HUES64 (cell line): ENCODE results near the gene CERS3.

Experiments
- H3K27ac ChIP-seq: 2 replicates; pipeline ENCODE4 v1.7.0; 2013; ENCODE audit warnings: low read depth, low read length, inconsistent platforms
- H3K27me3 ChIP-seq: 2 replicates; pipeline ENCODE4 v1.6.1; 2013; ENCODE audit warnings: mild to moderate bottlenecking, low read length; ENCODE audit not compliant: insufficient read depth
- H3K36me3 ChIP-seq: 2 replicates; pipeline ENCODE4 v1.6.1; 2013; ENCODE audit warnings: mild to moderate bottlenecking, low read length; ENCODE audit not compliant: insufficient read depth
- H3K4me1 ChIP-seq: 2 replicates; pipeline ENCODE4 v1.6.1; 2013; ENCODE audit warnings: mild to moderate bottlenecking, low read length, moderate library complexity; ENCODE audit not compliant: insufficient read depth
- H3K4me3 ChIP-seq: 2 replicates; pipeline ENCODE4 v1.5.1; 2013; ENCODE audit warnings: mild to moderate bottlenecking, low read length, moderate library complexity
- H3K9ac ChIP-seq: 2 replicates; pipeline ENCODE4 v1.6.1; 2013; ENCODE audit warnings: mild to moderate bottlenecking, low read depth, low read length
- H3K9me3 ChIP-seq: 2 replicates; pipeline ENCODE4 v1.6.1; 2013; ENCODE audit warnings: low read depth, low read length; ENCODE audit not compliant: insufficient read depth
- WGBS: fragments of 150-250, 120-280 bp; methylation state at CpG from one replicate; pipeline ENCODE4 v1.1.7; 2013; ENCODE audit warnings: missing lambda C conversion rate; 5-methylcytosine and 5-hydroxymethylcytosine counted together

Gene CERS3

GRCh38 chr15:100526027-100526481, 2.7 kb downstream of the CERS3 start:
- no peaks in the 10 kb centered on the region for H3K4me1 ChIP-seq
- H3K9me3 ChIP-seq: 0 out of 2 replicates have a peak, but pooled peaks cover 4% of the 10 kb centered on the region
- no peak overlapping the region for H3K9ac ChIP-seq
- H3K27ac ChIP-seq: no peak overlapping the region
- H3K4me3 ChIP-seq: no peak overlapping the region
- no peaks in the 10 kb centered on the region for H3K36me3 ChIP-seq
- WGBS: 68% methylated on average over 6 of the region's 6 CpGs
- no peaks in the 10 kb centered on the region for H3K27me3 ChIP-seq

DNA sequence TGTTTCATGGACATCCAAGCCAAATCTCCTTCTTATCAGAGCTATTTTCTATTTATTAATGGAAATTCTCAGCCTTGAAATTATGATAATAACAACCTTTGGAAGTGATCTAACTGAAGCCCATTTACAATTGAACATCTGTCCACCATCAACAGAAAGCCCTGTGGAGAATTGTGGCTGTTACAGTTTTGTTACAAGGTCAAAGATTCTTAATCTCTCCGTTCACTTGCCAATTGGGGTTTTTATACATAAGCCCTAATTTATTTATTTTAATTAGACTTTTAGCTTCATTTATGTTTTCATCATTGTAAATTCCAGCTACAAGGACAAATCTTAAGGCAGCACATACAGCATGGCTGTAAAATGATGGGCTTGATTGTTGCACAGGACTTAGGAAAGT, 3.3 kb downstream of the CERS3 start:
- no peaks in the 10 kb centered on the region for H3K36me3 ChIP-seq
- H3K27ac ChIP-seq: no peak overlapping the region
- WGBS: no CpG with 5 or more reads among the region's 1 CpG
- no peaks in the 10 kb centered on the region for H3K27me3 ChIP-seq
- H3K9me3 ChIP-seq: 0 out of 2 replicates have a peak, but pooled peaks cover 4% of the 10 kb centered on the region
- H3K9ac ChIP-seq: no peak overlapping the region
- H3K4me1 ChIP-seq: no peaks in the 10 kb centered on the region
- no peak overlapping the region for H3K4me3 ChIP-seq

DNA sequence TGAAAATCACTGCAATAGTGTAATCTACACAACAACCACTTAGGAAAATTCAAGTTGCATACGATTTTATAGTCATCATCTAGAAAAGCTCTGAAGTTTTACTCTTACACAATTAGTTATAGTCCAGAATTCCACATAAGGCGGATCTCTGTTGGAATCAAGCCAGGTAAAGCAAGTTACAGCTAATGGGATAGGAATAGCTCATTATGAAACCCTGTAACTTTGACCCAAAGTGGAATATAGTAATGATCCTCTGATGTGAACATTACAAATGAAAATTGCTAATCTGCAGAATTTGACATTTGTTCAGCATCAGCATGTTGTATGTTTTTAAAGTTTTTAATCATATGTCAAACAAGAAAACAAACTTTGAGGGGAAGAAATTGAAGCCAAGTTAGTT, 4.4 kb downstream of the CERS3 start:
- Histone ChIP-seq H3K36me3 (no peaks in the 10 kb centered on the region), H3K27me3 (no peaks in the 10 kb centered on the region)
- 92% methylated on average over 2 of the region's 2 CpGs for WGBS

DNA sequence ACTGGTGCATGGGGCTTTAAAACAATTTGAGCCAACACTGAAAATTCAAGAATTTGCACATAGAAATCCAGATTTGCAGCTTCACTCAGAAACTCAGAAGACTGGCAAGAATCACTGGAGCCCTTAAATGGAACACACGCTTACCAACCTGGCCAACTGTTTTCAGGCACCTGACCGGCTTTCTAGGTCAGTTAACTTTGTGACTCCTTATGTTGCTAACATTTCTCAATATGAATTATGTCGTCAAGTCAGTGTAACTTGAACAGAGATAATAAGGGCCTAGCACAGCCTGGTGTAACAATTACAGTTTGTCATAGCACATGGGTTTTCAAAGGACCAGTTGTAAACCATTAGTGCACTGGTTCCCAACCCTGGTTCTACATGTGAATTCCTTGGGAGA, 6.8 kb downstream of the CERS3 start:
- Histone ChIP-seq H3K27ac (no peak overlapping the region), H3K4me3 (no peak overlapping the region), H3K36me3 (no peaks in the 10 kb centered on the region), H3K9ac (no peak overlapping the region), H3K4me1 (no peaks in the 10 kb centered on the region), H3K9me3 (0 out of 2 replicates have a peak, but pooled peaks cover 4% of the 10 kb centered on the region), H3K27me3 (no peaks in the 10 kb centered on the region)
- 98% methylated on average over 3 of the region's 3 CpGs for WGBS

More for the DNA sequence above, 4.4 kb downstream of the CERS3 start:
- H3K4me3 ChIP-seq: no peak overlapping the region
- H3K27ac ChIP-seq: no peak overlapping the region
- H3K9ac ChIP-seq: no peak overlapping the region
- no peaks in the 10 kb centered on the region for H3K4me1 ChIP-seq
- 0 out of 2 replicates have a peak, but pooled peaks cover 4% of the 10 kb centered on the region for H3K9me3 ChIP-seq

- H3K27ac ChIP-seq: no peak overlapping the region
- no peaks in the 10 kb centered on the region for H3K4me1 ChIP-seq
- no peaks in the 10 kb centered on the region for H3K36me3 ChIP-seq
- H3K9ac ChIP-seq: no peak overlapping the region
- 79% methylated on average over 7 of the region's 7 CpGs for WGBS
- H3K4me3 ChIP-seq: no peak overlapping the region
- 0 out of 2 replicates have a peak, but pooled peaks cover 4% of the 10 kb centered on the region for H3K9me3 ChIP-seq
- no peaks in the 10 kb centered on the region for H3K27me3 ChIP-seq
These were observed 8.4 kb downstream of the CERS3 start for GRCh38 chr15:100520132-100520921.

DNA sequence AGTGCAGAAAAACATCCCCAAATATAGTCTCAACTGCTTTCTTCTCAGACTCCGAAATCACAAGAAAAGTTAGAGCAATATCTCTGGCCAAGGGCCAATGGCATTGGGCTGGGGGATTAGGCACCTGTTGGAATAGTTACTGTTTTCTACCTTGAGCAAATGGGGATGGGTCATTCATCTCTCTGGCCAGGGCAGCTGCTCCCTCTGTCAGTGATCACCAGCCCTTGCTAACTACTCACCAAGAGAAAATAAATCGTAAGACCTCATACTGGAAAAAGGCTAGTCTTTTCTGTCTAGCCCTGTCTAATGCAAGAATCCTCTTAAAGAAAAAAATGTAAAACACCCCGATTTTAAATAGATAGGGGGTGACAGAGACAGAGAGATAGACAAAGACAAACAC, 10.9 kb downstream of the CERS3 start:
- 95% methylated on average over 3 of the region's 3 CpGs for WGBS
- Histone ChIP-seq H3K27ac (no peak overlapping the region), H3K9me3 (no peaks in the 10 kb centered on the region)

GRCh38 chr15:100516643-100517512, 11.9 kb downstream of the CERS3 start:
- no peaks in the 10 kb centered on the region for H3K36me3 ChIP-seq
- no peaks in the 10 kb centered on the region for H3K9me3 ChIP-seq
- no peaks in the 10 kb centered on the region for H3K27me3 ChIP-seq
- 90% methylated on average over 5 of the region's 5 CpGs for WGBS
- H3K9ac ChIP-seq: no peak overlapping the region
- no peaks in the 10 kb centered on the region for H3K4me1 ChIP-seq
- no peak overlapping the region for H3K27ac ChIP-seq
- H3K4me3 ChIP-seq: no peak overlapping the region

More for the DNA sequence above, 10.9 kb downstream of the CERS3 start:
- Histone ChIP-seq H3K4me3 (no peak overlapping the region), H3K4me1 (no peaks in the 10 kb centered on the region), H3K36me3 (no peaks in the 10 kb centered on the region), H3K27me3 (no peaks in the 10 kb centered on the region), H3K9ac (no peak overlapping the region)

GRCh38 chr15:100515758-100516157, 13.0 kb downstream of the CERS3 start:
- no peak overlapping the region for H3K4me3 ChIP-seq
- no peaks in the 10 kb centered on the region for H3K27me3 ChIP-seq
- 84% methylated on average over 4 of the region's 4 CpGs for WGBS
- no peak overlapping the region for H3K9ac ChIP-seq
- H3K4me1 ChIP-seq: no peaks in the 10 kb centered on the region
- H3K27ac ChIP-seq: no peak overlapping the region
- H3K9me3 ChIP-seq: no peaks in the 10 kb centered on the region
- H3K36me3 ChIP-seq: no peaks in the 10 kb centered on the region

- H3K4me3 ChIP-seq: no peak overlapping the region
- no peaks in the 10 kb centered on the region for H3K4me1 ChIP-seq
- no peaks in the 10 kb centered on the region for H3K27me3 ChIP-seq
- no peak overlapping the region for H3K27ac ChIP-seq
- WGBS: 83% methylated on average over 7 of the region's 7 CpGs
- no peaks in the 10 kb centered on the region for H3K9me3 ChIP-seq
- no peaks in the 10 kb centered on the region for H3K36me3 ChIP-seq
- no peak overlapping the region for H3K9ac ChIP-seq
These were observed 20.0 kb downstream of the CERS3 start for GRCh38 chr15:100508641-100509300.

GRCh38 chr15:100502651-100503050, 26.1 kb downstream of the CERS3 start:
- Histone ChIP-seq H3K4me3 (no peak overlapping the region), H3K27me3 (no peaks in the 10 kb centered on the region), H3K27ac (no peak overlapping the region), H3K9ac (no peak overlapping the region), H3K4me1 (no peaks in the 10 kb centered on the region), H3K36me3 (no peaks in the 10 kb centered on the region), H3K9me3 (no peaks in the 10 kb centered on the region)
- 90% methylated on average over 3 of the region's 3 CpGs for WGBS

DNA sequence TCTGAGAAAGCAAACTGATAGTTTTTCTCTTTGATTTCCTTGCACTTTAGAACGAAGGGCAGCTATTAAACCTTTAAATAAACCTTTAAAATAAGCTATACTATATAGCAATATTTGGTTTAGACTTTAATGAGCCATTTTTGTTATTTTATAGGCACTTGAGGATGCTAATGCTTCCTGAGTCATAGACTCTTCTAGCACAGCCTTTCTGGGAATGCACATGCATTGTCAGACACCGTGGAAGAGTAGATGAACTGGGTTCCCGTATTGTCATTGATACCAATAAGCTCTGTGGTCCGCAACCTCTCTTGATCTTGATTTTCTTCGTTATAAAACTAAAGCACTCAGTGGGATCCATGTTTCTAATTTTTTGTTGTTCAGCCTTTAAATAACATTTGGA, 27.6 kb downstream of the CERS3 start:
- no peak overlapping the region for H3K4me3 ChIP-seq
- WGBS: 96% methylated on average over 4 of the region's 5 CpGs

More for the DNA sequence above, 27.6 kb downstream of the CERS3 start:
- Histone ChIP-seq H3K36me3 (no peaks in the 10 kb centered on the region), H3K27ac (no peak overlapping the region), H3K27me3 (no peaks in the 10 kb centered on the region), H3K4me1 (no peaks in the 10 kb centered on the region), H3K9me3 (no peaks in the 10 kb centered on the region), H3K9ac (no peak overlapping the region)
